BE2C (cell line): ENCODE results near the gene CXXC1.
"Not testable (repeated sequence)": the region's sequence is repeated elsewhere in the genome, so short reads cannot be mapped to it uniquely, and the experiment has no call there.

Experiments used
- DNase-seq: peaks from one replicate; pipeline ENCODE4 v3.0.0-alpha.2; 2020
- H3K27me3 ChIP-seq: fragments of 250-450 bp; sonication (Bioruptor Pico); 2 replicates; pipeline ENCODE4 v1.5.1; 2020; ENCODE audit warnings: mild to moderate bottlenecking
- H3K36me3 ChIP-seq: fragments of 250-450 bp; sonication (Bioruptor Pico); 2 replicates; pipeline ENCODE4 v1.5.1; 2020; ENCODE audit warnings: mild to moderate bottlenecking
- H3K4me1 ChIP-seq: fragments of 250-450 bp; sonication (Bioruptor Pico); 2 replicates; pipeline ENCODE4 v1.5.1; 2020
- H3K4me3 ChIP-seq: 2 replicates; pipeline ENCODE4 v1.5.1; 2011; ENCODE audit warnings: low read depth, low read length
- H3K9me3 ChIP-seq: fragments of 250-450 bp; sonication (Bioruptor Pico); 2 replicates; pipeline ENCODE4 v1.5.1; 2020
- TF ChIP-seq, protein P1 (sequence below): IDR thresholded peaks from 2 replicates; pipeline ENCODE4 v1.5.1; 2012; ENCODE audit warnings: mild to moderate bottlenecking, low read depth, low read length

The CXXC1 gene

DNA sequence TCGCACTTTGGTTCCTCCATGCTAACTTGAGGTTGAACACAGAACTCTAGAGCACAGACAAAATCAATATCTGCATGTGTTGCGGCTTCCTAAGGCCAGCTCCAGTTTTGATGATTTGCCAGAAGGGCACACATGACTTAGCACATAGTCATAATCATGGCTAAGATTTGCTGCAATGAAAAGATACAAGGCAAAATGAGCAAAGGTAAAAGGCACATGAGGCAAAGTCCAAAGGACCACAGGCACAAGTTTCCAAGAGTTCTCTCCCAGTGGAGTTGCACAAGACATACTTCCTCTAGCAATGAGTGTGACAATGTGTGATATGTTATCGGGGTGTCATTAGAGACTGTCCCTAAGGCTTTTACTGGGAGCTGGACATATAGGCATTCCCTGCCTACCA, 24.2 kb upstream of the CXXC1 start:
- TF ChIP-seq, protein P1, sequence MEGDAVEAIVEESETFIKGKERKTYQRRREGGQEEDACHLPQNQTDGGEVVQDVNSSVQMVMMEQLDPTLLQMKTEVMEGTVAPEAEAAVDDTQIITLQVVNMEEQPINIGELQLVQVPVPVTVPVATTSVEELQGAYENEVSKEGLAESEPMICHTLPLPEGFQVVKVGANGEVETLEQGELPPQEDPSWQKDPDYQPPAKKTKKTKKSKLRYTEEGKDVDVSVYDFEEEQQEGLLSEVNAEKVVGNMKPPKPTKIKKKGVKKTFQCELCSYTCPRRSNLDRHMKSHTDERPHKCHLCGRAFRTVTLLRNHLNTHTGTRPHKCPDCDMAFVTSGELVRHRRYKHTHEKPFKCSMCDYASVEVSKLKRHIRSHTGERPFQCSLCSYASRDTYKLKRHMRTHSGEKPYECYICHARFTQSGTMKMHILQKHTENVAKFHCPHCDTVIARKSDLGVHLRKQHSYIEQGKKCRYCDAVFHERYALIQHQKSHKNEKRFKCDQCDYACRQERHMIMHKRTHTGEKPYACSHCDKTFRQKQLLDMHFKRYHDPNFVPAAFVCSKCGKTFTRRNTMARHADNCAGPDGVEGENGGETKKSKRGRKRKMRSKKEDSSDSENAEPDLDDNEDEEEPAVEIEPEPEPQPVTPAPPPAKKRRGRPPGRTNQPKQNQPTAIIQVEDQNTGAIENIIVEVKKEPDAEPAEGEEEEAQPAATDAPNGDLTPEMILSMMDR = no peak
- Histone ChIP-seq H3K36me3 (no peaks in the 10 kb centered on the region), H3K4me1 (no peaks in the 10 kb centered on the region), H3K4me3 (no peak overlapping the region), H3K27me3 (no peaks in the 10 kb centered on the region), H3K9me3 (no peaks in the 10 kb centered on the region)
- DNase-seq = no peak

DNA sequence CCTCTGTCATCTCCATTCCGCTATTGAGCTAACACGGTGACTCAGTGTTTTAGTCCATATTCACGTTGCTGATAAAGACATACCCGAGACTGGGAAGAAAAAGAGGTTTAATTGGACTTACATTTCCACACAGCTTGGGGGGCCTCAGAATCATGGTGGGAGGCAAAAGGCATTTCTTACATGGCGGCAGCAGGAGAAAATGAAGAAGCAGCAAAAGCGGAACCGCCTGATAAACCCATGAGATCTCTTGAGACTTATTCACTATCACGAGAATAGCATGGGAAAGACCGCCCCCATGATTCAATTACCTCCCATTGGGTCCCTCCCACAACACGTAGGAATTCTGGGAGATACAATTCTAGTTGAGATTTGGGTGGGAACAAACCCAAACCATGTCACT, 22.6 kb upstream of the CXXC1 start:
- TF ChIP-seq, protein P1 = no peak
- Histone ChIP-seq H3K4me1 (no peaks in the 10 kb centered on the region), H3K4me3 (peak overlapping the region; percentile 66), H3K36me3 (no peaks in the 10 kb centered on the region), H3K9me3 (no peaks in the 10 kb centered on the region), H3K27me3 (no peaks in the 10 kb centered on the region)
- DNase-seq = peak; percentile 42

- not testable (repeated sequence) for H3K36me3 ChIP-seq, DNase-seq, H3K9me3 ChIP-seq, H3K4me1 ChIP-seq, H3K4me3 ChIP-seq, H3K27me3 ChIP-seq
Measured at GRCh38 chr18:50308851-50309250, 21.4 kb upstream of the CXXC1 start.

DNA sequence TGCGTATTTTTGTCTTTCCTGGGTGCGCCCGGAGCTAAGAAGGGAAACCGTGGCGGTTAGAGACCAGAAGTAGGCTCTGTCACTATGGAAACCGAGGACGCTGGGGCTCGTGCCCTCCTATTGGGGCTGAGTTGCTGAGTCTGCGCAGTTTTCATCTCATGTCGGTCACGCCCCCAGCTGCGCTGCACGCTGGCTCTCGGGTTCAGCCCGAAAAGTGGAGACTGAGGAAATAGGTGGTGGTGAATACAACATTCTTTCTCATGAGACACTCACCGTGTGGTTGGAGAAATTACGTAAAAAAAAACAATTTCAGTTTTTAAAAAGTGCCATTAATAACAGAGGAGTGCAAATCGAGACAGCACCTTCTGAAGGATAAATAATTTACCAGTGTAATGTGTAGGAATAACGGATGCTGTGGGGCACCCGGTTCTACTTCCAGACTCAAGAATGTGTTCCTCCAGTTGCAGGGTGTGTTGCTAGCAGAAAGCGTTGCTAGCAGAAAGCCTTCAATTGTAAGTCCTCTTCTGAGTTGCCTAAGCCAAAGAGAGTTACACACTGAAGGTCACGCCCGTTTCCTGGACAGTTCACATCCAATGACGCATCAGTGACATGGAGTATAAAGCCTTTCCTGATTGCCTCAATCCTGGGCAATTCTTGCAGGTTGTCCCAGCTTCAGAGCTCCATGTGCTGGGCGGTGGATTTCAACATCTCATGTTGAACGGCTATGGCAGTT, 20.4 kb upstream of the CXXC1 start:
- Histone ChIP-seq H3K27me3 (no peaks in the 10 kb centered on the region), H3K4me3 (peak overlapping the region; percentile 47), H3K36me3 (no peaks in the 10 kb centered on the region), H3K4me1 (no peaks in the 10 kb centered on the region), H3K9me3 (no peaks in the 10 kb centered on the region)
- TF ChIP-seq, protein P1 = no peak
- peak; percentile 85 for DNase-seq

DNA sequence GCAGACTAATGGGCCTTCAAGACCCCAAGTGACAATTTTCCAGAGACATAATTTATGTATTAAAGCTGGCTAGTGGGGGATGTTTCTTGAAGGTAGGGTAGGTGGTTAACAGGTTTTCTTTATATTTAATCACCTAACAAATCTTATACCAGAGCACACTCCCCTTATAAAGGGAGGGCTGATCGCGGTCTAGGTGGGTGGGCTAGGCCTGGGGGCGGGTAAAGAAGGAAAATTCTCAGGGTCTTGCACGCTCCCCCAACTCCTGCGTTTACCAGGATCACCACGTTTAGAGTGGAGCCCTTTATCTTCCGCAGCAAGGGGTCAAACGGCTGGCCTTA, 19.9 kb upstream of the CXXC1 start:
- Histone ChIP-seq H3K27me3 (no peaks in the 10 kb centered on the region), H3K9me3 (no peaks in the 10 kb centered on the region), H3K4me3 (peak overlapping the region; percentile 47), H3K4me1 (no peaks in the 10 kb centered on the region), H3K36me3 (no peaks in the 10 kb centered on the region)
- no peak for DNase-seq
- TF ChIP-seq, protein P1 = no peak

DNA sequence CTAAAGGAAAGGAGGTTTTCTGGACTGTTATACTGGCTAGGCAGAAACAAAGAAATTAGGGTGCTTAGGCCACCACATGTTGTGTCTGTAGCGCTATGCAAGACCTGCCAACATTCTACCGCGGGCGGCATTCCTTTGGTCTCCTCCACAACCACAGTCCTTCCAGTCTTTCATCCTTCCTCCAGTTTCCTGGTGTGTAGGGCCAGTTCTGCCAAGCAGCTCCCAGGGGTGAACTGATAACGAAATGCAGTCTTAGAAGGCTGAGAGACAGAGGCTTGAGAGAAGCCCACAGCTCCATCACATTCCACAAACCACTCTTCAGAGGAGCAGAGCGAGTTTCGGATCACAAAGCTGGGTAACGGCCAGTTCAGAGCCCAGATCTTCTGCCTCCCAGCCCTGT, 19.5 kb upstream of the CXXC1 start:
- H3K27me3 ChIP-seq = no peaks in the 10 kb centered on the region
- no peak for DNase-seq
- 0 out of 2 replicates have a peak overlapping the region, but pooled peaks have one; percentile 47 for H3K4me3 ChIP-seq
- no peaks in the 10 kb centered on the region for H3K4me1 ChIP-seq
- TF ChIP-seq, protein P1 = no peak
- H3K9me3 ChIP-seq = no peaks in the 10 kb centered on the region
- H3K36me3 ChIP-seq = no peaks in the 10 kb centered on the region

DNA sequence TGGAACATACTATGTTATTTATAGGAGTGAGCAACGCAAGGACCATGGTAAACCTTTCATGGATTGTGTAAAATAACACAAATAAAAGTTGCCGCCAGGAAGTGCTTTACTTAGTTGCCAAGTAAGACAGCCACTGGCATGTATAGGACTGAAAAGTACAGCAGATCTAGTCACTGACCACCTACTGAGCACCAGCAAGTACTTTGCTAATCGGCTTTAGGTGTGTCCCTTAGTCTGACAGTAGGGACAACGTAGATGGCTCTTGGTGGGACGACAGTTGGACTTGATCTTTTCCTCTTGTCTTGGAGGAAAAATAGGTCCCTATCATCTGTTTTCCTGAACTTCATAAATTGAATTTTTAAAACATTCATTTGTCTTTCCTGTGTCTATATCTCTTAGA, 13.6 kb upstream of the CXXC1 start:
- H3K9me3 ChIP-seq = no peaks in the 10 kb centered on the region
- no peak overlapping the region for H3K4me3 ChIP-seq
- H3K36me3 ChIP-seq = no peaks in the 10 kb centered on the region
- DNase-seq = no peak
- peaks cover 3% of the 10 kb centered on the region; the same call in 1 of the 2 replicates for H3K27me3 ChIP-seq
- no peaks in the 10 kb centered on the region for H3K4me1 ChIP-seq
- TF ChIP-seq, protein P1 = no peak
